NCI-H187 treated with DMSO at 0.1 percent for 48 hours (cell line): ENCODE measurements around the gene FOXS1.
"Not testable (repeated sequence)": the region's sequence is repeated elsewhere in the genome, so short reads cannot be mapped to it uniquely, and the experiment has no call there.

Experiments
- DNase-seq: peaks from one replicate; lab custom pipeline; 2025; lab: John Stamatoyannopoulos, UW

Gene FOXS1

GRCh38 chr20:31839782-31840487, 5.5 kb downstream of the FOXS1 start:
- DNase-seq, result no peak

DNA sequence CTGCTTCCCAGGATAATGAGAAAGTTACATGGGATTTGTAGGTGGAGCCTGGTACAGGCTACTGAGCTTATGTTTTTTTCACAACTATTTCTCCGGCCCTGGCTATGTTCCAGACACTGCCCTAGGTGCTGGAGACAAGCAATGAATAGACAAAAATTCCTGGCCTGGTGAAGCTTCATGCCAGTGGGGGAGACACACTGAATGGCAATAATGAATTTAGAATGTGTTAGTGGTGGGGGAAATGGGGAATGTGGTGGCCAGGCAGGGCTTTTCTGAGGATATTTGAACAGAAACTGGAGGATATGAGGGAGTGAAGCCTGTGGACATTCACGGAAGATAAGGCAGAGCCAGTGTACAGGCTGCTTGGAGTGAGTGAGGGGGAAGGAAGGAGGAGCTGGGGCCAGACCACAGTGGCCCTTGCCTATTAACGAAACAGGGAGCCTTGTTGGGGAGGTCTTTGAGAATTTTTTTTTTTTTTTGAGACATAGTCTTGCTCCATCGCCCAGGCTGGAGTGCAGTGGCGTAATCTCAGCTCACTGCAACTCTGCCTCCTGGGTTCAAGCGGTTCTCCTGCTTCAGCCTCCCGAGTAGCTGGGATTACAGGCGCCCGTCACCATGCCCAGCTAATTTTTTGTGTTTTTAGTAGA, 6.6 kb downstream of the FOXS1 start:
- DNase-seq, result no peak

DNA sequence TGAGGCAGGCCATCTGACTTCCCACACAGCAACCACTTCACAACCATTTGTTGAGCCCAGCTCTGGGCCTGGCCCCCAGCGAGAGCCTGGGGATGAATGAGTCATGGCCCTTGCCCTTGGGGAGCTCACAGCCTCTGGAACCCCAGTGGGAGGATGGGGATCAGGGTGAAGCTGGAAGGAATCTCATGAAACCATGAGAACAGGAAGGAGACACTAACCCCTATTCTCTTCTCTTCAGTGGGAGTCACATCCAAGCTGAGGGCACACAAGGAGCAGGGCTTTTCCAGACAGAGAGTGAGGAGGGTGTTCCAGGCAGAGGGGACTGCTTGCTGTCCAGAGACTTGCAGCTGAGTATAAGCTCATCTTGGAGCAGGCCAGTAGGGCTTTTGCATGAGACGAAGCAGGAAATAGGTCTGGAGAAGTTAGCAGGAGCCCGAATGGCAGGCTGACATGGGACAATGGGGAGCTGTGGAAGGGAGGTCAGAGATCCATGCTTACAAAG, 7.5 kb downstream of the FOXS1 start:
- no peak for DNase-seq

- no peak for DNase-seq
These were observed 8.4 kb downstream of the FOXS1 start for GRCh38 chr20:31836853-31837608.

GRCh38 chr20:31835977-31836852, 9.2 kb downstream of the FOXS1 start:
- DNase-seq, result no peak

- no peak for DNase-seq
These were observed 9.8 kb downstream of the FOXS1 start for GRCh38 chr20:31835554-31835953.

- DNase-seq, result no peak
These were observed 11.4 kb downstream of the FOXS1 start for GRCh38 chr20:31833931-31834521.

DNA sequence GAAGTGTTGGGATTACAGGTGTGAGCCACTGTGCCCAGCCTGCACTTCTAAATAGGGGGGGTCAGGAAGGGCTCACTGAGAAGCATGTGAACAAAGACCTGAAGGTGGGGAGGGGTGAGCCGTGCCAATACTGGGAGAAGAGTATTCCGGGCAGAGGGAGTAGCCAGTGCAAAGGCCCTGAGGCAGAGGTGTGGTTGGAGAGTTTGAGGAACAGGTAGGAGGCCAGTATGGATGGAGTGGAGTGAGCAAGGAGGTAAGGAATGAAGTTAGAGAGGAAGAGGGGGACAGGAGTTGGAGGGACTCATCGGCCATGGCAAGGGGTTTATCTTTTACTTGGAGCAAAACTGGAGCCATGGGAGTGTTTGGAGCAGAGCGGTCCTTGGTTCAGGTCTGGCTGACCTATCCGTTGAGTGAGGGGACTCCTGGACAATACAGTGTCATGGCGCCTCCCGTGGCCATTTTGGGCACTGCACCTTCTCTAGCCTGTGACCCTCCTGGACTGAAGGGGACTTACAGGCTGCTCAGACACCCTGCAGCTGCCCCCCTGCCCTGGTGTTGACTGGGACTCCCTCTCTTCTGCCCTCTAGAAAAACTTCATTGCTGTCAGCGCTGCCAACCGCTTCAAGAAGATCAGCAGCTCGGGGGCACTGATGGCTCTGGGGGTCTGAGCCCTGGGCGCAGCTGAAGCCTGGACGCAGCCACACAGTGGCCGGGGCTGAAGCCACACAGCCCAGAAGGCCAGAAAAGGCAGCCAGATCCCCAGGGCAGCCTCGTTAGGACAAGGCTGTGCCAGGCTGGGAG, 12.1 kb downstream of the FOXS1 start:
- DNase-seq, result no peak

DNA sequence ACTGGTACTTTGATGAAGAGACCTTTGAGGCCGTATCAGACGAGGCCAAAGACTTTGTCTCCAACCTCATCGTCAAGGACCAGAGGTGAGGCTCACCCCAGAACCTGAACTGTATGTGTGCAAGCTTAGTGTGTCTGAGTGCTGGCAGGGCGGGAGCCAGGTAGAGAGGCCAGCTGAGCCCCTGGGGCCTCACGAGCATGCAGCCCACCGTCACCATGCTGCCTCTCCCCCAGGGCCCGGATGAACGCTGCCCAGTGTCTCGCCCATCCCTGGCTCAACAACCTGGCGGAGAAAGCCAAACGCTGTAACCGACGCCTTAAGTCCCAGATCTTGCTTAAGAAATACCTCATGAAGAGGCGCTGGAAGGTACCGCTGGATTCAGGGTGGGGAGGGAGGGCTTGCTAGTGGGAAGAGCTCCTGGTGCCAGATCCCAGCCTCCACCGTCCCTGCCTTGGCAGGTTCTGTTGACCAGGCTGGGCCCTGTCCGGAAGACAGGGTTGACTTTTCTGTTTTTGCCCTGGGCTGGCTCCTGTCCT, 13.6 kb downstream of the FOXS1 start:
- no peak for DNase-seq

DNA sequence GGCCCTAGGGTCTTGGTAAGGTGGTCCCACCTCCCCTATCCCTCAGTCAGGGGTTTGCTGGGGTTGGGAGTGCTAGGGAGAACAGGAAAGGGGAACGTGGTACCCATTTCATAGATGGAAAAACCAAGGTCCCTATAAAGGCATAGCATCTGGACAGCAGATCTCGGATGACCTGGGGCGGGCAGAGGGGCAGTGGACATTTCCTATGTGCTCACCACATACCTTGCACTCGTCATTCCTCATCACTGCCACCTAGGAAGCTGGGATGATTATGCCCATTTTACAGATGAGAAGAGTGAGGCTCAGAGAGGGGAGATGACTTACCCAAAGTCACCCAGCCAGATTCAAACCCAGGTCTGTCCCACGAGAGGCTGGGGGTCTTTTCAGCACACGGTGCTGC, 14.2 kb downstream of the FOXS1 start:
- DNase-seq, result no peak

GRCh38 chr20:31830406-31830981, 14.9 kb downstream of the FOXS1 start:
- no peak for DNase-seq

DNA sequence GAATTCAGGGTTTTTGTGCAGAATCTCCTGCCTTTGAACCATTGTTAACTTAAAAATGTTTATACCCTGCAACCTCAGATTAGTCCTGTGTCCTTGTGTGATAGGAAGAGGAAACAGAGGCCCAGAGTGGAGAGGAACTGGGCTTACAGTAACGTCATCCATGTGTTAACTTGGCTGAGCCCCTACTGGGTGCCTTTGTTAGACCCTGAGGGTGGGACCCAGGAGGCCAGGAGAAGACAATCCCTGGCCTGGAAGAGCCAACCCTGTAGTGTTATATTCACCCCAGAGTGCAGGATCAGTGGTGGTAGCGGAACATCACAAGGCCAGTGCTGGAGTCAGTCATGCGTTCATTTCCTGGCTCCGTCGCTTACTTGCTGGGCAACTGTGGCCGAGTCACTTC, 15.7 kb downstream of the FOXS1 start:
- no peak for DNase-seq

DNA sequence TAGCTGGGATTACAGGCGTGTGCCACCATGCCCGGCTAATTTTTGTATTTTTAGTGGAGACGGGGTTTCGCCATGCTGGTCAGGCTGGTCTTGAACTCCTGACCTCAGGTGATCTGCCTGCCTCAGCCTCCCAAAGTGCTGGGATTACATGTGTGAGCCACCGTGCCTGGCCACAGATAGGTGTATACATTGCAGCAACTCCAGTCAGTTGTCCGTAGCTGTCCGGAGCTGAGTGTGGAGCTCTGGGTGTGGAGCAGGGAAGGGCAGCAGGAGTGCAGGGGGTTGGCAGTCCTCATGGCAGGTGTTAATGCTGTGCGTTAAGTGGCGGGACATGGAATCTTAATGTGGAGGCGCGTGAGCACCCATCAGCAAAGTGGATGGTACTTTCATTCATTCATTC, 17.4 kb downstream of the FOXS1 start:
- not testable (repeated sequence) for DNase-seq

DNA sequence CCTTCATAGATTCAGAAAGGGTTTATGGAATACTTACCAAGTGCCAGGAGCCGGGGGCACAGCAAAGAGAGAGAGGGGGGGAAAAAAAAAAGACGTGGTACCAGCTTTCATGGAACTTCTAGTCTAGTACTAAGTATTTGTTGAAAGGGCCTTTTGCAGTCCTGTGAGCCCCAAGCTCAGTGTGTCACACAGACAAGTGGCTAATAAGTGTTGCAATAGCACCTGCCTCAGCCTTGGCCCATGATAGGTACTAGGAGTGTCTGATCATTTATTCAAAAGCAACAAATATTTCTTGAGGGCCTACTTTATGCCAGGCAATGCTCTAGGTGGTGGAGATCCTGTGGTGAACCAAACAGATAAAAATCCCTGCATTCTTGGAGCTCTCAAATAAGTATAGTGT, 18.3 kb downstream of the FOXS1 start:
- DNase-seq, result no peak

DNA sequence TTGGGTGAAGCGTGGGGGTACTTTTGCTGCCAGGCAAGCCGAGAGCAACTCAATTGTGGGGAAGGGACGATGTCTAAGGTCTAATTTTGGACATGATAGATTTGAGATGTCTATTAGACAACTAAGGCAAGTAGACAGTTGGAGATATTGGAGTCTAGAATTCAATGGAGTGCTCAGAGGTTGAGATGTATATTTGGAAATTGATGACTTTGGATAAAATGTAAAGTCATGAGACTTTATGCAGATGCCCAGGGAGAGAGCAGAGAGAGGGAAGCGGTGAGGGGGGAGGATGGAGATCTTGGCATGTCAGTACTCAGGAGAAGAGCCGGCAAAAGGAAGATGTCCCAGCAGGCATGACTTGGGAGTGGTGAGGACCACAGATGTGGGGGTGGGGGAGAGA, 19.3 kb downstream of the FOXS1 start:
- no peak for DNase-seq

DNA sequence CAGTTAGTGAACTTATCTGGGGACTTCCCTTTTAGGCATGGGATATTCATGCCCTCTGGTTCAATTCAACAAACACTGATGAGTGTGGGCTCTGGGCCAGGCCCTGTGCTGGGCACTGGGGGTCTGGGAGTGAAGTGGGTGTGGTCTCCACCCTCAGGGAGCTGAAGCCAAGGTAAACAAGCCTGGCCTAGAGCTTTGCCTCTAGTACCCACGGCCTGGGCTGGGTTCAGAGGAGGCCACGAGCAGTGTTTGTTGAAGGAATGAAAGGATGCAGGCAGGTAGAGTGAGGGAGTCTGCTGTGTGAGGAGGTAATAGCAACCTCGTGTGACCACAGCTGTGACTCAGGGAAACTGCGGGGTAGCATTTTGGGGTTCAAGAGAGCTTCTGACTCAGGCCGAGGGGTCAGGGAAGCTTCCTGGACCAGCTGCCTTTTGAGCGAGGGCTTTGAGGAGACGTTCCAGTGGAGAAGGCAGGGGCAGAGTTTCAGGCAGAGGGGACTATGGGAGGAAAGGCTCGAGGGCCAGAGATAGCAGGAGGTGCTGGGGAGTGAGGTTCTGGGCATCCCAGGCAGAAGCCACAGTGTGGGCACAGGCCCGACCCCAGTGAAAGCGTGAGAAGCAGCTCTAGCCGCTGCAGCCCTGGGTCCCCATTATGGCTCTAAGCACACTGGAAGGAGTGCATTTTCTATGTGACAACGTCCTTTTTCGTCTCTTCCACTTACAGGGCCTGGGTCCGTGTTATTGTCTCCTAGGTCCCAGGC, 20.7 kb downstream of the FOXS1 start:
- no peak for DNase-seq

DNA sequence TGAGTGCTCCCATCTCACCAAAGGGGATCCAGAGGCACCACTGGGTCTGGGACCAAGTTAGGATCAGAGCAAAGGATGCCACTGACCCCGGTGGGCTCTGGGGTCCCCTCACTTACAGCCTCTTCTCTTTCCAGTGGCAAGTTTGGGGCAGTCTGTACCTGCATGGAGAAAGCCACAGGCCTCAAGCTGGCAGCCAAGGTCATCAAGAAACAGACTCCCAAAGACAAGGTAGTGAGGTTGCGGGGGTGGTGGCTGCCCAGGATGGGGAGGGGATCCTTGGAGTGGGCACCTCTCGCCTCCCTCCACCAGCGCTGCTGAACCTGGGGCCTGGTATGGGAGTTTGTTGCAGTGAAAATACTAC, 21.3 kb downstream of the FOXS1 start:
- no peak for DNase-seq

- no peak for DNase-seq
These were observed 21.9 kb downstream of the FOXS1 start for GRCh38 chr20:31823360-31824124.
